Bronchial smooth muscle cell (primary cell): ENCODE measurements around the gene ZRANB2. TPM values are rescaled to one million over a fixed set of nuclear protein-coding genes. Genes with fewer than 3 reads are reported as not detected.

Source experiments
- total RNA-seq: library from RNA; depleted of rRNA; stranded (reverse); fragments of >200 nt; gene quantifications from 2 replicates; pipeline ENCODE4 v1.2.1, GENCODE V29; 2014

The ZRANB2 gene
- 16.7 and 36.9 TPM in 2 replicates for total RNA-seq

DNA sequence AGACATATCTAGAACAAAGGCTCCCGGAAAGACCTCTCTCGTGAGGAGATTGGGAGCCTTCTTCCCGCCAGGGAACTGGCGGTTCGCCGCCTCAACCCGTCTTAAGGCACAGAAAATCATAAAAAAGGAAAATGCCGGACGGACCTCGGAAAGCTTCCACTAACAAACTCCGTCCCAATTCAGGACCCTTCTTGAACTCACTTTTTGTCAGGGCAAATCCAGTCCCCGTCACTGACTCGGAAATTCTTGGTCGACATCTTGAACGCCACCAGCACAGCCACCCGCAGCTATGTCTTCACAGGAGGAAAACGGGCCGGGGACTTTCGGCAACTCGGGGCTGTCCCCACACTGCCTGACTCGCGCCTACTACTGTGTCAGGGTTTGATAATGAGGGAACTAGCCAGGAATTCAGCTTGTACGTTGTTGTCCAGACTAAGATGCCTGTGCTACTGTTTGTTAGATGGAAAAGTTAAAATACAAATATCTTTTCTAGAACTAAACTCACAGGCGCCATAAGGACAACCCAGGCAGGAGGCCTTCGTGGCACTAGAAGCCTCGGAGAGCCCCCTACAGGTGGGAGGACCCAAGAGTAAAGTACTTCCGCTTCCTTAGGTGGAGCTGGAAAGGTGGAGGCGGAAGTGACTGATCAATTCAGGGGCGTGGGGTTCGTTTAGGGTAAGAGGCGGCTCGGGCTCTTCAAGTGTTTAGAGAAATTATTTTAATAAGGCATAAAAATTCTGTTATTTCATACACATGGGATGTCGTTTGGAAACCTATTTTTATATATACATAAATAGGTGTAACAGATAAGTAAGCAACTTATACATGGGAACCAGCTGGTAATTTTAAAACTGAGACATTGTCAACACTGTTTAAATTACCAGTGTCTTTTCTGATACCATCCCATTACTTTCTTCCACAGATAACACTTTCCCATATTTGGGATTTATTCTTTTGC lies at the start of gene ZRANB2:
TSS of gene ZRANB2 (minus strand) at position 297 of the 958 bp plus-strand sequence. CDS start at position 257, 40 bp downstream.

GRCh38 chr1:71047635-71048607 lies 32.9 kb downstream of the ZRANB2 start, which contains the start of gene PTGER3:
Gene PTGER3 (minus strand): TSS chr1:71047816. CDS start chr1:71047577, 239 bp downstream.

Other genes with a start within 250 kb of the ZRANB2 start
- gene PTGER3, start 33.2 kb downstream of the ZRANB2 start, total RNA-seq, result 0.47 and 2.6 TPM in 2 replicates